DND-41 (cell line): ENCODE data around the gene GTPBP4.

Experiments used
- CTCF ChIP-seq: IDR thresholded peaks from 2 replicates; pipeline ENCODE4 v1.5.1; 2012; ENCODE audit warnings: borderline replicate concordance, low read length, moderate library complexity, mild to moderate bottlenecking; ENCODE audit not compliant: poor library complexity, severe bottlenecking; ENCODE audit errors: extremely low read depth
- EZH2 ChIP-seq: IDR thresholded peaks from 3 replicates; pipeline ENCODE4 v1.6.1; 2012; ENCODE audit warnings: borderline replicate concordance, low read depth, mild to moderate bottlenecking, moderate library complexity, low read length, inconsistent platforms; ENCODE audit not compliant: severe bottlenecking

DNA sequence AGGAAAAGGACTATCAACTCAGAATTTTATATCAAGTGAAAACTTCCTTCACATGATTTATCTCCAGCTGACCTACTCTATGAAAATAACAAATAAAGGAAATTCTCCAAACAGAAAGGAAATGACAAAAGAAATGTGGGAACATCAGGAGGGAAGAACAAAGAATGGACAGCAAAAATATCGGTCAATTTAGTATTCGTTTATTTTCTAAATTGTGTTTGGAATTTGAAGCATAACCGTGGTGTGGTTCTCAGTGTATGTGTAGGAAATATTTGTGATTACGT, 76.7 kb downstream of the GTPBP4 start:
- TF ChIP-seq EZH2, result no peak
- no peak for TF ChIP-seq CTCF
